GM13976 (cell line): ENCODE measurements around the gene ACIN1.
"Not testable (repeated sequence)": the region's sequence is repeated elsewhere in the genome, so short reads cannot be mapped to it uniquely, and the experiment has no call there.

Experiments used
- DNase-seq: peaks from one replicate; pipeline ENCODE4 v3.0.0; 2012; ENCODE audit warnings: low spot score
- CTCF ChIP-seq: IDR thresholded peaks from 2 replicates; pipeline ENCODE4 v1.5.1; 2012; ENCODE audit warnings: borderline replicate concordance, mild to moderate bottlenecking; ENCODE audit not compliant: insufficient read depth; ENCODE audit errors: extremely low read depth, missing control alignments, control extremely low read depth
- in situ Hi-C: fragments of 300-500 bp; cut with MboI; formaldehyde crosslinking; loops from one replicate; pipeline ENCODE4 v1.12.0; 2022; ENCODE audit warnings: low sequenced_read_pairs, mixed read lengths, inconsistent platforms; ENCODE audit not compliant: unreplicated experiment

Gene ACIN1

GRCh38 chr14:23113431-23114119, 18.6 kb upstream of the ACIN1 start:
- TF ChIP-seq CTCF = no peak
- in situ Hi-C loops = no loop called here
- DNase-seq = no peak

GRCh38 chr14:23112359-23113178, 17.6 kb upstream of the ACIN1 start:
- in situ Hi-C loops = no loop called here
- no peak for TF ChIP-seq CTCF
- peak; percentile 13 for DNase-seq

- in situ Hi-C loops = no loop called here
- TF ChIP-seq CTCF = no peak
- DNase-seq = no peak
Observed at GRCh38 chr14:23110579-23111365, 15.8 kb upstream of the ACIN1 start.

- DNase-seq = no peak
- in situ Hi-C loops = no loop called here
- TF ChIP-seq CTCF = no peak
Observed at GRCh38 chr14:23109769-23110168, 14.8 kb upstream of the ACIN1 start.

- DNase-seq, in situ Hi-C loops: not testable (repeated sequence)
Observed at GRCh38 chr14:23108169-23108568, 13.2 kb upstream of the ACIN1 start.

- in situ Hi-C loops = not testable (repeated sequence)
Observed at GRCh38 chr14:23107620-23108019, 12.7 kb upstream of the ACIN1 start.

GRCh38 chr14:23106747-23107045, 11.8 kb upstream of the ACIN1 start:
- in situ Hi-C loops = no loop called here
- no peak for TF ChIP-seq CTCF
- DNase-seq = no peak

More at GRCh38 chr14:23107620-23108019, 12.7 kb upstream of the ACIN1 start:
- not testable (repeated sequence) for DNase-seq
